Type B pancreatic cell (in vitro differentiated cells): ENCODE measurements around the gene FSTL3. TPM values are rescaled to one million over a fixed set of nuclear protein-coding genes. Genes with fewer than 3 reads are reported as not detected.

Experiments used
- DNase-seq: peaks from one replicate; pipeline ENCODE4 v3.0.0; 2021; ENCODE audit warnings: mixed read lengths; ENCODE audit not compliant: unreplicated experiment; ENCODE audit errors: extremely low spot score
- H3K27ac Mint-ChIP-seq: 2 replicates; pipeline ENCODE4 v1.8.0; 2021; ENCODE audit warnings: mild to moderate bottlenecking, mixed read lengths
- H3K27me3 Mint-ChIP-seq: 2 replicates; pipeline ENCODE4 v1.8.0; 2021; ENCODE audit warnings: mixed read lengths
- H3K36me3 Mint-ChIP-seq: 2 replicates; pipeline ENCODE4 v1.8.0; 2021; ENCODE audit warnings: mixed read lengths
- H3K4me1 Mint-ChIP-seq: one replicate; pipeline ENCODE4 v1.8.0; 2021; ENCODE audit warnings: mixed read lengths; ENCODE audit not compliant: unreplicated experiment
- H3K4me3 Mint-ChIP-seq: 2 replicates; pipeline ENCODE4 v1.8.0; 2021; ENCODE audit warnings: mild to moderate bottlenecking, mixed read lengths
- H3K9me3 Mint-ChIP-seq: 2 replicates; pipeline ENCODE4 v1.8.0; 2021; ENCODE audit warnings: mixed read lengths
- CTCF ChIP-seq: fragments of 200-600 bp; sonication (generic); conservative IDR thresholded peaks from 2 replicates; pipeline ENCODE4 v1.5.0; 2021; ENCODE audit warnings: antibody characterized with exemption, mild to moderate bottlenecking
- total RNA-seq: library from RNA; stranded (reverse); gene quantifications from 2 replicates; pipeline ENCODE4 v1.2.1, GENCODE V29; 2021; ENCODE audit warnings: low replicate concordance

The FSTL3 gene
- total RNA-seq, 1 donor from 2014 or later: 11.0 TPM

GRCh38 chr19:658059-658839 is 17.9 kb upstream of the FSTL3 start:
- Mint-ChIP-seq H3K27ac (no peak overlapping the region), H3K4me3 (no peak overlapping the region), H3K4me1 (peaks cover 17% of the 10 kb centered on the region), H3K9me3 (no peaks in the 10 kb centered on the region), H3K36me3 (no peaks in the 10 kb centered on the region), H3K27me3 (no peaks in the 10 kb centered on the region)
- DNase-seq: no peak
- no peak for TF ChIP-seq CTCF

GRCh38 chr19:658916-659839 is 17.0 kb upstream of the FSTL3 start:
- Mint-ChIP-seq H3K27me3 (no peaks in the 10 kb centered on the region), H3K36me3 (no peaks in the 10 kb centered on the region), H3K9me3 (no peaks in the 10 kb centered on the region), H3K27ac (peak overlapping the region; percentile 88), H3K4me3 (peak overlapping the region; percentile 51), H3K4me1 (peaks cover 17% of the 10 kb centered on the region)
- no peak for TF ChIP-seq CTCF
- no peak for DNase-seq

- no peak for TF ChIP-seq CTCF
- Mint-ChIP-seq H3K27ac (peak overlapping the region; percentile 89), H3K36me3 (no peaks in the 10 kb centered on the region), H3K9me3 (no peaks in the 10 kb centered on the region), H3K27me3 (no peaks in the 10 kb centered on the region), H3K4me1 (peaks cover 14% of the 10 kb centered on the region), H3K4me3 (peak overlapping the region; percentile 87)
- DNase-seq: no peak
Observed at GRCh38 chr19:660793-661426, 15.3 kb upstream of the FSTL3 start.

GRCh38 chr19:661427-662196 is 14.6 kb upstream of the FSTL3 start:
- no peak for DNase-seq
- Mint-ChIP-seq H3K9me3 (no peaks in the 10 kb centered on the region), H3K27me3 (no peaks in the 10 kb centered on the region)

More at GRCh38 chr19:661427-662196, 14.6 kb upstream of the FSTL3 start:
- Mint-ChIP-seq H3K36me3 (no peaks in the 10 kb centered on the region), H3K27ac (peak overlapping the region; percentile 89), H3K4me1 (peaks cover 14% of the 10 kb centered on the region), H3K4me3 (peak overlapping the region; percentile 87)
- no peak for TF ChIP-seq CTCF
